ENCODE data around the gene TRIM33. TPM values are rescaled to one million over a fixed set of nuclear protein-coding genes. Genes with fewer than 3 reads are reported as not detected.
"Not testable (repeated sequence)": the region's sequence is repeated elsewhere in the genome, so short reads cannot be mapped to it uniquely, and the experiment has no call there.

TRIM33 gene
- total RNA-seq, 2 donors from 2014 or later, result 15.7 to 17.9 TPM

DNA sequence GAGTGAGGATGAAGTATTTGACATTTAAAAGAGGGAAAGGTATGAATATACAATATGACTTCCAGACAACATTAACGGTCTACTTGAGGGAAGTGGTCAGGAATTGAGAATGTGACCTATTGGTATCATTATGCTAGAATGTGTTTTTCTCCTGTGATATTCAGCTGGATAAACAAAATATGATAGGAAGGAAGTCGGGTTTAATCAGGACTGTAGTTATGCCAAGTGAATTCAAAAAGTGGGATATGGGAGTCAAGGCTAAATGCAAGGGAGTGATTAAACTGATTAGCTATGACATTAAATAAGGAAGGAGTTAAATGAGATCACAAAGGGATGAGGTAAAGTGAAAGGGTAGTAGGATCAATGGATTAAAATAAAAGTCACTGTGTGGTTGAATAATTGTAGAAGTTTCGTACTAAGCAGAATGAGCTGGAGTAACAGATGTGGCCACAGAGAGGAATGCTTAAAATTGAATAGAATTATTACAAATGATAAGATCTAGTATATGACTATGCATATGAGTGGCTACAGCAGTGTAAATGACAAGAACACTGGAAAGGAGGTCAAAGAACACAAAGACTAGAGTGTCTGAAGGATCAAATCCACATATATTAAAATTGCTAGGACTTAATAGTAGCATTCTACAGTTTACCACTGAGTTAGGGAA, 62.5 kb downstream of the TRIM33 start:
- no peaks in the 10 kb centered on the region for H3K36me3 ChIP-seq
- no peaks in the 10 kb centered on the region for H3K9me3 ChIP-seq
- DNase-seq (ENCODE audit: low spot score), result no peak
- TF ChIP-seq, protein P1, sequence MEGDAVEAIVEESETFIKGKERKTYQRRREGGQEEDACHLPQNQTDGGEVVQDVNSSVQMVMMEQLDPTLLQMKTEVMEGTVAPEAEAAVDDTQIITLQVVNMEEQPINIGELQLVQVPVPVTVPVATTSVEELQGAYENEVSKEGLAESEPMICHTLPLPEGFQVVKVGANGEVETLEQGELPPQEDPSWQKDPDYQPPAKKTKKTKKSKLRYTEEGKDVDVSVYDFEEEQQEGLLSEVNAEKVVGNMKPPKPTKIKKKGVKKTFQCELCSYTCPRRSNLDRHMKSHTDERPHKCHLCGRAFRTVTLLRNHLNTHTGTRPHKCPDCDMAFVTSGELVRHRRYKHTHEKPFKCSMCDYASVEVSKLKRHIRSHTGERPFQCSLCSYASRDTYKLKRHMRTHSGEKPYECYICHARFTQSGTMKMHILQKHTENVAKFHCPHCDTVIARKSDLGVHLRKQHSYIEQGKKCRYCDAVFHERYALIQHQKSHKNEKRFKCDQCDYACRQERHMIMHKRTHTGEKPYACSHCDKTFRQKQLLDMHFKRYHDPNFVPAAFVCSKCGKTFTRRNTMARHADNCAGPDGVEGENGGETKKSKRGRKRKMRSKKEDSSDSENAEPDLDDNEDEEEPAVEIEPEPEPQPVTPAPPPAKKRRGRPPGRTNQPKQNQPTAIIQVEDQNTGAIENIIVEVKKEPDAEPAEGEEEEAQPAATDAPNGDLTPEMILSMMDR (IDR thresholded peaks at IDR 0.05), result no peak
- H3K27ac ChIP-seq, result no peak overlapping the region
- no peak overlapping the region for H3K4me3 ChIP-seq
- H3K27me3 ChIP-seq, result no peaks in the 10 kb centered on the region
- H3K4me1 ChIP-seq, result peaks cover 0 to 1% of the 10 kb centered on the region in 2 donors

- H3K9me3 ChIP-seq, result no peaks in the 10 kb centered on the region
- no peaks in the 10 kb centered on the region for H3K36me3 ChIP-seq
- TF ChIP-seq, protein P1 (IDR thresholded peaks at IDR 0.05), result no peak
- no peaks in the 10 kb centered on the region for H3K4me1 ChIP-seq
- H3K27me3 ChIP-seq, result no peaks in the 10 kb centered on the region
- no peak for DNase-seq (ENCODE audit: low spot score)
- H3K4me3 ChIP-seq, result no peak overlapping the region
- no peak overlapping the region for H3K27ac ChIP-seq
These were observed 64.8 kb downstream of the TRIM33 start for GRCh38 chr1:114446198-114446597.

DNA sequence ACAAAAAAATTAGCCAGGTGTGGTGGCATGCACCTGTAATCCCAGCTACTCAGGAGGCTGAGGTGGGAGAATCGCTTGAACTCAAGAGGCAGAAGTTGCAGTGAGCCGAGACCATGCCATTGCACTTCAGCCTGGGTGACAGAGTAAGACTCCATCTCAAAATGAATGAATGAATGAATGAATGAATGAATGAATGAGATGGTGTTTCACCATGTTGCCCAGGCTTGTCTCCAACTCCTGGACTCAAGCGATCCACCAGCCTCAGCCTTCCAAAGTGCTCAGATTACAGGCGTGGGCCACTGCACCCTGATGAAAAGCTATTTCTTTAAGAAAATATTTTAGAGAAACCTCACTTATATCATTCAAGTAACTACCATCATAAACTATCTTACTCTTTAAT, 67.8 kb downstream of the TRIM33 start:
- H3K36me3 ChIP-seq, result not testable (repeated sequence)

DNA sequence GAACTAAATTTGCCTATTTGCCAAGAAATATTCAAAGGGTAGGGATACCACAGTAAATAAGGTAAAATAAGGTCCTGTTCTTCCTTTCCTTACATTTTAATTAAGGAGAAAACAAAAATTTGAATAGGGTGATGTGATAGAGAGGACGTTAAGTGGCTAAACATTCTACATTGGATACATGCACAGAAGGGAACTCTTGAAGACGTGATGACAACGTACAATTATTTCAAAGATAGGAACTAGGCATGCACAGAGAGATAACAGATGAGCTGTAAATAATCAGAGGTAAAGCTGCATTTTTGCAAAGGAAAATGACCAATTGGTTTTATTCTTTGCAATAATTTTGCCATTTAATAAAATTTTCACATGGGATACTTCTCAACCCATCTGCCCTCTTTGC, 69.7 kb downstream of the TRIM33 start:
- TF ChIP-seq, protein P1 (IDR thresholded peaks at IDR 0.05), result no peak
- peaks cover 6% of the 10 kb centered on the region for H3K36me3 ChIP-seq

More for the DNA sequence above, 67.8 kb downstream of the TRIM33 start:
- not testable (repeated sequence) for H3K27me3 ChIP-seq; H3K4me3 ChIP-seq; DNase-seq (ENCODE audit: low spot score); H3K4me1 ChIP-seq; H3K27ac ChIP-seq; H3K9me3 ChIP-seq

GRCh38 chr1:114439369-114439768, 71.6 kb downstream of the TRIM33 start:
- DNase-seq (ENCODE audit: low spot score), result no peak
- H3K36me3 ChIP-seq, result peaks cover 6% of the 10 kb centered on the region
- H3K4me1 ChIP-seq, result no peaks in the 10 kb centered on the region
- no peaks in the 10 kb centered on the region for H3K27me3 ChIP-seq
- no peak overlapping the region for H3K4me3 ChIP-seq
- TF ChIP-seq, protein P1 (IDR thresholded peaks at IDR 0.05), result no peak
- H3K9me3 ChIP-seq, result no peaks in the 10 kb centered on the region
- no peak overlapping the region for H3K27ac ChIP-seq

More for the DNA sequence above, 69.7 kb downstream of the TRIM33 start:
- Histone ChIP-seq H3K27ac (no peak overlapping the region), H3K4me1 (no peaks in the 10 kb centered on the region), H3K9me3 (no peaks in the 10 kb centered on the region), H3K4me3 (no peak overlapping the region), H3K27me3 (no peaks in the 10 kb centered on the region)
- no peak for DNase-seq (ENCODE audit: low spot score)

DNA sequence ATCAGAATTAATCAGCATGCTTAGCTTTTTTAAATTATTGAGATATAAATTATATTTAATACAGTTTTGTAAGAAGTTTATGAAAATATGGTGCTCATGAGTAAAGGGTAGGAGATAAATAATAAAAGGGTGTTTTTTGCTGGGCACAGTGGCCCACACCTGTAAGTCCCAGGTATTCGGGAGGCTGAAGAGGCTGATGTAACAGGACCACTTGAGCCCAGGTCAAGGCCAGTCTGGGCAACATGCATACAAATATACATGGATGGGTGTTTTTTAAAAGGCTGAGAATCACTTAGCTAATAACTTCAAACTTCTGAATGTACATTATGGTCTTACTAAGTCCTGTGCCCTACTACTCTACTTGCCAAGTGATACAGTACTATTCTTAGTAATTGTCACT, 73.2 kb downstream of the TRIM33 start:
- Histone ChIP-seq H3K9me3 (no peaks in the 10 kb centered on the region), H3K27ac (no peak overlapping the region), H3K4me1 (no peaks in the 10 kb centered on the region), H3K27me3 (no peaks in the 10 kb centered on the region), H3K36me3 (peaks cover 6% of the 10 kb centered on the region), H3K4me3 (no peak overlapping the region)
- DNase-seq (ENCODE audit: low spot score), result no peak
- TF ChIP-seq, protein P1 (IDR thresholded peaks at IDR 0.05), result no peak

Data from right atrium auricular region (tissue), 2 donors.